Activated T-cell treated with anti-CD3 and anti-CD28 coated beads, Interleukin-2, amount 50 U/mL, for 4 hours (primary cell): Measurements from ENCODE around the gene MBNL2. TPM values are rescaled to one million over a fixed set of nuclear protein-coding genes. Genes with fewer than 3 reads are reported as not detected.

Experiments used
- ATAC-seq, 2 donors: fragments of 200-7000 bp; cut with Tn5 transposase; one replicate each; pipeline ENCODE4 v1.10.0; 2021
- DNase-seq: peaks from one replicate; pipeline ENCODE4 v3.0.0-alpha.2; 2020
- H3K27me3 Mint-ChIP-seq: one replicate; pipeline ENCODE4 v1.8.0; 2021; ENCODE audit warnings: low read depth, mixed read lengths
- H3K36me3 Mint-ChIP-seq: one replicate; pipeline ENCODE4 v1.8.0; 2022; ENCODE audit warnings: mixed read lengths; ENCODE audit not compliant: insufficient read depth
- H3K4me1 Mint-ChIP-seq: one replicate; pipeline ENCODE4 v1.8.0; 2021; ENCODE audit warnings: low read depth, mixed read lengths
- H3K4me3 Mint-ChIP-seq: one replicate; pipeline ENCODE4 v1.8.0; 2021; ENCODE audit warnings: mild to moderate bottlenecking, moderate library complexity, mixed read lengths
- H3K9me3 Mint-ChIP-seq: one replicate; pipeline ENCODE4 v1.8.0; 2021; ENCODE audit warnings: mixed read lengths
- total RNA-seq, 3 donors: library from RNA; stranded (reverse); gene quantifications; one replicate each; pipeline ENCODE4 v1.2.1, GENCODE V29; 2021

Gene MBNL2
- total RNA-seq, 3 donors from 2014 or later = 10.3 to 11.7 (median 11.4) TPM

- no peak overlapping the region for H3K4me3 Mint-ChIP-seq
- DNase-seq (no peak), ATAC-seq (no peak)
- no peaks in the 10 kb centered on the region for H3K27me3 Mint-ChIP-seq
- no peaks in the 10 kb centered on the region for H3K9me3 Mint-ChIP-seq
- peaks cover 25% of the 10 kb centered on the region for H3K4me1 Mint-ChIP-seq
- peaks cover 24% of the 10 kb centered on the region for H3K36me3 Mint-ChIP-seq
Measured at GRCh38 chr13:97385854-97386253, 163.7 kb downstream of the MBNL2 start.

GRCh38 chr13:97386801-97387484 lies 164.8 kb downstream of the MBNL2 start:
- H3K27me3 Mint-ChIP-seq = no peaks in the 10 kb centered on the region
- no peaks in the 10 kb centered on the region for H3K9me3 Mint-ChIP-seq
- no peak overlapping the region for H3K4me3 Mint-ChIP-seq
- H3K4me1 Mint-ChIP-seq = peaks cover 25% of the 10 kb centered on the region
- H3K36me3 Mint-ChIP-seq = peaks cover 26% of the 10 kb centered on the region
- ATAC-seq (peak in 1 of 2 donors; percentile 32), DNase-seq (no peak)

GRCh38 chr13:97387485-97387839 lies 165.3 kb downstream of the MBNL2 start:
- ATAC-seq = no peak
- H3K9me3 Mint-ChIP-seq = no peaks in the 10 kb centered on the region
- H3K4me3 Mint-ChIP-seq = no peak overlapping the region
- peaks cover 26% of the 10 kb centered on the region for H3K36me3 Mint-ChIP-seq
- H3K4me1 Mint-ChIP-seq = peaks cover 25% of the 10 kb centered on the region
- H3K27me3 Mint-ChIP-seq = no peaks in the 10 kb centered on the region
- no peak for DNase-seq

GRCh38 chr13:97387890-97388289 lies 165.8 kb downstream of the MBNL2 start:
- Mint-ChIP-seq H3K9me3 (no peaks in the 10 kb centered on the region), H3K4me1 (peaks cover 23% of the 10 kb centered on the region), H3K4me3 (no peak overlapping the region), H3K27me3 (no peaks in the 10 kb centered on the region), H3K36me3 (peaks cover 22% of the 10 kb centered on the region)
- ATAC-seq = no peak
- DNase-seq = no peak

- Mint-ChIP-seq H3K4me3 (no peak overlapping the region), H3K27me3 (no peaks in the 10 kb centered on the region), H3K36me3 (peaks cover 21% of the 10 kb centered on the region), H3K9me3 (no peaks in the 10 kb centered on the region), H3K4me1 (peaks cover 22% of the 10 kb centered on the region)
- DNase-seq (no peak), ATAC-seq (no peak)
Measured at GRCh38 chr13:97388373-97388772, 166.2 kb downstream of the MBNL2 start.

- no peak for ATAC-seq
- no peak overlapping the region for H3K4me3 Mint-ChIP-seq
- H3K4me1 Mint-ChIP-seq = peaks cover 20% of the 10 kb centered on the region
- H3K9me3 Mint-ChIP-seq = no peaks in the 10 kb centered on the region
- no peaks in the 10 kb centered on the region for H3K27me3 Mint-ChIP-seq
- no peak for DNase-seq
- H3K36me3 Mint-ChIP-seq = peaks cover 13% of the 10 kb centered on the region
Measured at GRCh38 chr13:97390941-97391600, 168.9 kb downstream of the MBNL2 start.

GRCh38 chr13:97392020-97392419 lies 169.9 kb downstream of the MBNL2 start:
- H3K27me3 Mint-ChIP-seq = no peaks in the 10 kb centered on the region
- peaks cover 13% of the 10 kb centered on the region for H3K36me3 Mint-ChIP-seq
- ATAC-seq (no peak), DNase-seq (no peak)
- no peaks in the 10 kb centered on the region for H3K9me3 Mint-ChIP-seq
- no peak overlapping the region for H3K4me3 Mint-ChIP-seq
- peaks cover 10% of the 10 kb centered on the region for H3K4me1 Mint-ChIP-seq

- Mint-ChIP-seq H3K27me3 (no peaks in the 10 kb centered on the region), H3K36me3 (peaks cover 7% of the 10 kb centered on the region), H3K4me3 (no peak overlapping the region), H3K4me1 (no peaks in the 10 kb centered on the region), H3K9me3 (no peaks in the 10 kb centered on the region)
- ATAC-seq (no peak), DNase-seq (no peak)
Measured at GRCh38 chr13:97394542-97394941, 172.4 kb downstream of the MBNL2 start.

- Mint-ChIP-seq H3K4me3 (no peak overlapping the region), H3K36me3 (peaks cover 7% of the 10 kb centered on the region), H3K4me1 (no peaks in the 10 kb centered on the region), H3K27me3 (no peaks in the 10 kb centered on the region), H3K9me3 (no peaks in the 10 kb centered on the region)
- ATAC-seq (no peak), DNase-seq (no peak)
Measured at GRCh38 chr13:97395447-97396136, 173.5 kb downstream of the MBNL2 start.

GRCh38 chr13:97397267-97397666 lies 175.1 kb downstream of the MBNL2 start:
- ATAC-seq (no peak), DNase-seq (no peak)
- Mint-ChIP-seq H3K4me3 (no peak overlapping the region), H3K4me1 (no peaks in the 10 kb centered on the region), H3K36me3 (no peaks in the 10 kb centered on the region), H3K27me3 (no peaks in the 10 kb centered on the region), H3K9me3 (peaks cover 10% of the 10 kb centered on the region)

- no peaks in the 10 kb centered on the region for H3K36me3 Mint-ChIP-seq
- no peak overlapping the region for H3K4me3 Mint-ChIP-seq
- no peaks in the 10 kb centered on the region for H3K4me1 Mint-ChIP-seq
- ATAC-seq (no peak), DNase-seq (no peak)
- H3K9me3 Mint-ChIP-seq = peaks cover 10% of the 10 kb centered on the region
- H3K27me3 Mint-ChIP-seq = peaks cover 7% of the 10 kb centered on the region
Measured at GRCh38 chr13:97401421-97401820, 179.3 kb downstream of the MBNL2 start.

GRCh38 chr13:97403893-97404750 lies 182.0 kb downstream of the MBNL2 start:
- Mint-ChIP-seq H3K4me1 (no peaks in the 10 kb centered on the region), H3K27me3 (peaks cover 19% of the 10 kb centered on the region), H3K4me3 (no peak overlapping the region), H3K9me3 (peaks cover 10% of the 10 kb centered on the region), H3K36me3 (no peaks in the 10 kb centered on the region)
- ATAC-seq = no peak
- no peak for DNase-seq

- Mint-ChIP-seq H3K36me3 (no peaks in the 10 kb centered on the region), H3K4me3 (no peak overlapping the region)
- DNase-seq = no peak
Measured at GRCh38 chr13:97407540-97407939, 185.4 kb downstream of the MBNL2 start.

GRCh38 chr13:97408938-97409337 lies 186.8 kb downstream of the MBNL2 start:
- H3K9me3 Mint-ChIP-seq = no peaks in the 10 kb centered on the region
- DNase-seq (no peak), ATAC-seq (no peak)
- H3K4me3 Mint-ChIP-seq = no peak overlapping the region
- H3K4me1 Mint-ChIP-seq = no peaks in the 10 kb centered on the region
- no peaks in the 10 kb centered on the region for H3K36me3 Mint-ChIP-seq
- H3K27me3 Mint-ChIP-seq = peaks cover 23% of the 10 kb centered on the region

More at GRCh38 chr13:97407540-97407939, 185.4 kb downstream of the MBNL2 start:
- no peak for ATAC-seq
- peaks cover 20% of the 10 kb centered on the region for H3K27me3 Mint-ChIP-seq
- H3K4me1 Mint-ChIP-seq = no peaks in the 10 kb centered on the region
- no peaks in the 10 kb centered on the region for H3K9me3 Mint-ChIP-seq
